ENCODE results near the gene KRTAP5-5. TPM values are rescaled to one million over a fixed set of nuclear protein-coding genes. Genes with fewer than 3 reads are reported as not detected.
"Not testable (repeated sequence)": the region's sequence is repeated elsewhere in the genome, so short reads cannot be mapped to it uniquely, and the experiment has no call there.

The KRTAP5-5 gene
- total and polyA plus RNA-seq, 10 of the 15 experiments (the other 5 are each of a cell fraction or from before 2014, with no cell fraction given) = not detected

DNA sequence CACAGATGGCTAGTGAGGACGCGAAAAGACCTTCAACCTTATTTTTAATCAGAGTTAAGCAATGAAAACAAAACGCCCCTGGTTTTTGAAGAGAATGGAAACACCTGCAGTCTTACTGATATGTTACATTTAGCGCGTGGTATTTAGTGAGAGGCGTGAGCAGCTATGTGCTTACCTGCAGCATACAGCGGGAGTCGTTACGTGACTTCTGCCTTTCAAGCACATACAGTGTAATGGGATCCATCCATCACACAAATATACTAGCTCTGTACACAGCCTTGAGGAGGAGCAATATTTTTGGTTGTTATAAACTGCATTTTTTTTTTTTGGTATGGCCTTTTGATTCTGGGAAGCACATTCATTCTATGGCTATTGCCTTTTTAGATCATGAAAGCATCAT is 36.9 kb upstream of the KRTAP5-5 start:
- Histone ChIP-seq H2AFZ (ENCODE audit: control insufficient read depth, low read depth, low read length) (no peak overlapping the region), H3K4me2 (ENCODE audit: control insufficient read depth, insufficient read depth) (no peak overlapping the region), H3K27me3 (replicated peaks in 1 of 2; ENCODE audit: control insufficient read depth in 2 of 2, insufficient read depth in 2 of 2, low read length in 1 of 2) (no peaks in the 10 kb centered on the region; a peak in 1 of 4 replicates), H3K79me2 (ENCODE audit: control insufficient read depth, insufficient read depth, low read length) (no peaks in the 10 kb centered on the region), H3K27ac (ENCODE audit: control insufficient read depth, insufficient read depth) (no peak overlapping the region), H3K36me3 (ENCODE audit: control insufficient read depth in 2 of 2, insufficient read depth in 2 of 2, low read length in 1 of 2) (no peaks in the 10 kb centered on the region), H4K20me1 (ENCODE audit: control insufficient read depth, insufficient read depth) (no peaks in the 10 kb centered on the region), H3K4me1 (ENCODE audit: control insufficient read depth, insufficient read depth, low read length) (no peaks in the 10 kb centered on the region), H3K9ac (ENCODE audit: control insufficient read depth, insufficient read depth, low read length) (no peak overlapping the region), H3K9me3 (replicated peaks; ENCODE audit: control insufficient read depth, insufficient read depth, low read length) (no peaks in the 10 kb centered on the region; the same call in 2 of the 3 replicates), H3K4me3 (no peak overlapping the region)
- POLR2A ChIA-PET = no interaction called here
- no peak for DNase-seq (ENCODE audit: low read depth, low spot score)
- ATAC-seq = no peak
- TF ChIP-seq TBL1XR1 (IDR thresholded peaks at IDR 0.05; ENCODE audit: low read depth, low read length) = no peak
- intact Hi-C loops (cut with micrococcal nuclease; ENCODE audit: unreplicated experiment) = no loop called here
- BruUV-seq (replicated peaks) = no TSS peak
- RAD21 ChIA-PET (ENCODE audit: unreplicated experiment) = no interaction called here
- CTCF ChIA-PET = interaction anchor here (1.0 to 1.4 kb wide), 2 partner anchors 11 to 18 kb away, joined by 3 to 4 read pairs; no protein-coding TSS in a partner anchor
- SMC1A ChIA-PET (ENCODE audit: uncharacterized antibody, unreplicated experiment) = no interaction called here
- in situ Hi-C loops (cut with MboI) = no loop called here
- 86% methylated on average over 9 of the region's 9 CpGs for WGBS (ENCODE audit: insufficient coverage, insufficient replicate concordance, low lambda C conversion rate, missing lambda C conversion rate)
- no peak for FAIRE-seq

GRCh38 chr11:1595994-1596575 is 33.5 kb upstream of the KRTAP5-5 start:
- RAD21 ChIA-PET (ENCODE audit: unreplicated experiment) = interaction anchor here (1.2 kb wide), 1 partner anchor 49 kb away, joined by 3 read pairs; no protein-coding TSS in a partner anchor
- H3K27ac ChIP-seq (ENCODE audit: control insufficient read depth, insufficient read depth); H3K36me3 ChIP-seq (ENCODE audit: control insufficient read depth in 2 of 2, insufficient read depth in 2 of 2, low read length in 1 of 2); H3K4me2 ChIP-seq (ENCODE audit: control insufficient read depth, insufficient read depth); H3K9me3 ChIP-seq (replicated peaks; ENCODE audit: control insufficient read depth, insufficient read depth, low read length); H4K20me1 ChIP-seq (ENCODE audit: control insufficient read depth, insufficient read depth); H3K9ac ChIP-seq (ENCODE audit: control insufficient read depth, insufficient read depth, low read length); H3K27me3 ChIP-seq (replicated peaks in 1 of 2; ENCODE audit: control insufficient read depth in 2 of 2, insufficient read depth in 2 of 2, low read length in 1 of 2); POLR2A ChIA-PET; ATAC-seq; DNase-seq (ENCODE audit: low read depth, low spot score); H3K79me2 ChIP-seq (ENCODE audit: control insufficient read depth, insufficient read depth, low read length); H3K4me1 ChIP-seq (ENCODE audit: control insufficient read depth, insufficient read depth, low read length); BruUV-seq (replicated peaks); FAIRE-seq; H3K4me3 ChIP-seq; H2AFZ ChIP-seq (ENCODE audit: control insufficient read depth, low read depth, low read length); in situ Hi-C loops (cut with MboI): not testable (repeated sequence)
- WGBS (ENCODE audit: insufficient coverage, insufficient replicate concordance, low lambda C conversion rate, missing lambda C conversion rate) = 59% methylated on average over 11 of the region's 11 CpGs
- SMC1A ChIA-PET (ENCODE audit: uncharacterized antibody, unreplicated experiment) = interaction anchor here (1.3 kb wide), 1 partner anchor 35 kb away, joined by 3 read pairs; no protein-coding TSS in a partner anchor
- CTCF ChIA-PET = interaction anchor here (1.0 to 2.8 kb wide), 4 partner anchors 21 to 57 kb away, joined by 3 to 12 read pairs (median 6); partner anchors contain the start of gene KRTAP5-5
- intact Hi-C loops (cut with micrococcal nuclease; ENCODE audit: unreplicated experiment) = loop anchor here (1.0 kb wide), 1 partner anchor 33 kb away; the partner anchor contains the start of gene KRTAP5-5

DNA sequence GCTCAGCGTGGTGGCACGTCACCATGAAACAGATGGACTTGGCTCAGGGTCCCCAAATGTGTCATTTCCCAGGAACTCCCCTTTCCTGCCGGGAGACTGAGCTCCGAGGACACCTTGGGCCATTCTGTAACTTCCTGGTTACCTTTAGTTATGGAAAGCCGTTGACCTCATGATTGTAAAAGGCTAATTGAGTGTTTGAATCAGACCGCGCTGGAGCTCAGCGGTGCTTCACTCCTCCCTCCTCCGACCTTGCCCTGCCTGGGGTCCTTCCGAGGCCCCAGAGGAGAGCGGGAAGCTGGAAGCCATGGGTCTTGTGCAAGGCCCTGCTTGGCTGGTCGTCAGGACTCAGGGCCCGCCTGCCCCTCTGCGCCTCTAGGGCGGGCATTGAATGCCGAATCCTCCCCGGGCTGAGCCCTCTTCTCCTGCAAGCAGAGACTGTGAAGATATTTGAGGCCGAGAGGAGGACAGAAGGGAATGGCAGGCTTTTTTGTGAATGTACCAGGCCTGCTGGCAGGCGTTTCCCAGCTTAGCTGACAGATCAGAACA is 32.9 kb upstream of the KRTAP5-5 start:
- H3K4me1 ChIP-seq (ENCODE audit: control insufficient read depth, insufficient read depth, low read length); H3K9ac ChIP-seq (ENCODE audit: control insufficient read depth, insufficient read depth, low read length); in situ Hi-C loops (cut with MboI); H3K27me3 ChIP-seq (replicated peaks in 1 of 2; ENCODE audit: control insufficient read depth in 2 of 2, insufficient read depth in 2 of 2, low read length in 1 of 2); H4K20me1 ChIP-seq (ENCODE audit: control insufficient read depth, insufficient read depth); intact Hi-C loops (cut with micrococcal nuclease; ENCODE audit: unreplicated experiment); H3K79me2 ChIP-seq (ENCODE audit: control insufficient read depth, insufficient read depth, low read length); H2AFZ ChIP-seq (ENCODE audit: control insufficient read depth, low read depth, low read length); H3K27ac ChIP-seq (ENCODE audit: control insufficient read depth, insufficient read depth); H3K36me3 ChIP-seq (ENCODE audit: control insufficient read depth in 2 of 2, insufficient read depth in 2 of 2, low read length in 1 of 2); POLR2A ChIA-PET; SMC1A ChIA-PET (ENCODE audit: uncharacterized antibody, unreplicated experiment); H3K4me3 ChIP-seq; ATAC-seq; BruUV-seq (replicated peaks); DNase-seq (ENCODE audit: low read depth, low spot score); RAD21 ChIA-PET (ENCODE audit: unreplicated experiment); FAIRE-seq; H3K9me3 ChIP-seq (replicated peaks; ENCODE audit: control insufficient read depth, insufficient read depth, low read length); H3K4me2 ChIP-seq (ENCODE audit: control insufficient read depth, insufficient read depth); CTCF ChIA-PET: not testable (repeated sequence)
- 48% methylated on average over 19 of the region's 19 CpGs for whole genome bisulfite sequencing (ENCODE audit: insufficient coverage, insufficient replicate concordance, low lambda C conversion rate, missing lambda C conversion rate)
